NCI-H82 treated with DMSO at 0.1 percent for 48 hours (cell line): Measurements from ENCODE around the gene RAI14.

Experiments
- DNase-seq: peaks from one replicate; lab custom pipeline; 2025; ENCODE audit not compliant: unreplicated experiment; lab: John Stamatoyannopoulos, UW

The RAI14 gene

DNA sequence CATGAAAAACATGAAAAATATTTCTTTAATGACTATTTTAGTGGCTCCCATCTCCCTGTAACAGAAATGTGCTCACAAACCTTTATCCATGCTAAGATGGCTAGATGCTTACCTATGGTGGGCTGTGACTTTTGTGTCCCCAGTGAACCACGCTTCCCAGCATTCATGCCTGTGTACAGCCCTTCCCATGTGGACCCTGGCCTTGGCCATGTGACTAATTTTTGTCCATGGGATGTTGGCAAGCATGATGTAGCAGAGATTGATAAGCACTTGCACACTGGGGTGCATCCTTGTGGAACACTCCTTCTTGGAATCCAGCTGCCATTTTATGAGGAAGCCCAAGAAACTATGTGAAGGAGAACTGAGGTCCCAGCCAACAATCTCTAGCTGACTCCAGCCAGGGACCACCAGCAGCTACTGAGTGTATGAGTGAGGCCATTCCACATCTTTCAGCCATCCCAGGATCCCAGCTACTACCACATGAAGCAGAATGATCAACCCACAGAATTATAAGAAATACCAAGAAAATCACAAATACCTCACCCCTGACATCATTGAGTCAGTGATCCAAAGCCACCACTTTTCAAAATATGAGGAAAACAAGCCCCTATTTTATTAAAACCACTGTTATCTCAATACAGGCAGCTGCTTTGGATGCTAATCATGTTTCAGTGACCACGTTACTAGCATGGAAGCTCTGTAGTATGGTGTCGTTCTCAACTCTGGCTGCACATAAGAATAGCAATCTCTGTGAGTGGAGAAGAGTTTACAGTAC is 16.1 kb upstream of the RAI14 start:
- DNase-seq, result no peak

GRCh38 chr5:34648039-34648839 is 7.9 kb upstream of the RAI14 start:
- DNase-seq, result no peak

- DNase-seq, result no peak
These were observed 7.3 kb upstream of the RAI14 start for GRCh38 chr5:34648840-34649158.

- DNase-seq, result no peak
These were observed 4.3 kb upstream of the RAI14 start for GRCh38 chr5:34651791-34652190.

DNA sequence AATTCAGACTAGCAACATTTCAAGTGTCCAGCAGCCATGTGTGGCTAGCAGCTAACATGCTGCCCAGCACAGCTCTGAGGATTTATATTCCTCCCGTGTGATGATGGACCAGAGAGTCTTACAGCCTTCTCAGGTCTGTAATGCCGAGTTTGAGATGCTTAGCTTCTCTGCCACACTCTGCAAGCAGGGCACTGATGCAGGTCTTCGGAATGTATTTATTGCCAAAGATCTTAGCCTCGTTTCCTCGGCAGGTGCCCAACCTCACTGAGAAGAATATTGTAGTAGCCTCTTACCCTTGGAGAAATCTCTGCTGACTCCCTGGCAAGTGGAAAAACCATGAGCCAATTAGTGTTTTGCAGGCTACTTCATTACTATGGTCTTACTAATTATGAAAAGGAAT is 3.7 kb upstream of the RAI14 start:
- no peak for DNase-seq

GRCh38 chr5:34652914-34653313 is 3.2 kb upstream of the RAI14 start:
- DNase-seq, result no peak

GRCh38 chr5:34653708-34654107 is 2.4 kb upstream of the RAI14 start:
- no peak for DNase-seq

DNA sequence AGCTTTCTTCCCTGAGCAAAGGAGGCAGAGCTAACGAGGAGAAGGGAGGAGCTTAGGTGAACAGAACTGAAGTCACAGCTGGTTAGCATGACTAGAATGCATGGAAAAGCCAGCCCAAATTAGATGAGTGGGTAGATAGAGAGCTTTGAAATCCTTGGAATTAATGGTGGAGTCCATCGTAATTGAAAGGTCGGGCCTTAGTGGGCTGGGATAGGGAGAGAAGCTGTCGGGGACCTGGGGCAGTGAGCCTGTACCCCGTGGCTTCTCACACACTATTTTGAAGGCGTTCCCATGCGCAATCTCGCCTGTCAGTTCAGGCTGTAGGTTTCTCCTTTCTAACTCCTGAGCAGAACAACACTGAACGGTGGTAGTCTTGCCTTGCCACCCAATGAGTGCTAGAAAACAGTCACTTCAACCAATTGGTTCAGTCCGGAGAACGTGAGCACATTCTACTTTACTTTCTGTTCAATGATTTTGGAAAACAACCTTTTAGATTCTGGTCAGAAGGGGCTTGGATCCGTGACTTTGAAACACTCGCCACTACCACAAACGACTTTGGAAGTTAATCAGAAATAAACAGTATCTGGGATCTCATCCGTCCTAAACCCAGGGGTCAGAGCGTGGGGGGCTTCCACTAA is 655 bp upstream of the RAI14 start:
- DNase-seq, result peak; percentile 19

GRCh38 chr5:34656700-34657273 is 659 bp downstream of the RAI14 start:
- no peak for DNase-seq

DNA sequence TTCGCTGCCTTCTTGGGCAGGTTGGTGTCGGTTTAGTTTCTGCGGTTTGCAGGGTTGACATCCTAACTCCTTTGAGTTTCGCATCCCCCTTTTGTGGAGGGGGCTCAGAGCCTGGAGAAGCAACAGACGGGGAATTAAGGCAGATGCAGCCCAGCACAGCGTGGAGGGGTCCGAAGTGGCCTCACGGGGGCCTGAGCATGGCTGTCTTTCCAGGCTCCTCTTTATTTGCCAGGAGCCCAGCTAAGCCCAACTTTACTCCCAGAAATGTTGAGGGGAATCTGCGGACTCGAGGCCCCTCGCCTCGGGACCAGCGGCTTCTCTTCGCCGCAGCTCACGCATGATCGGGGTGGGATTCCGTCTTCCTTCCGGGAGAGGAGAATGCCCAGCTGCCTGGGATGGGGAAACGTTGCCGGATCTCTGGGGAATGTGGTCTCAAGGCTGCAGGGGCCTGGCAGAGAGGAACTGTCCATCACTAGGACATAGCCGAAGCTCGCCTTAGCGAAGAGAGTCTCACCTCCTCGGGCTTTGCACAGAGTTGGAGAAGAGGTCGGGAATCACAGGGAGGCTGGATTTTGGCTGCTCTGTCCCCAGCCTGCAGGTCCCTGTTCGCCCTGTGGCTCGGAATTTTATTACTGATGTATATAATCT is 1.3 kb downstream of the RAI14 start:
- DNase-seq, result no peak

DNA sequence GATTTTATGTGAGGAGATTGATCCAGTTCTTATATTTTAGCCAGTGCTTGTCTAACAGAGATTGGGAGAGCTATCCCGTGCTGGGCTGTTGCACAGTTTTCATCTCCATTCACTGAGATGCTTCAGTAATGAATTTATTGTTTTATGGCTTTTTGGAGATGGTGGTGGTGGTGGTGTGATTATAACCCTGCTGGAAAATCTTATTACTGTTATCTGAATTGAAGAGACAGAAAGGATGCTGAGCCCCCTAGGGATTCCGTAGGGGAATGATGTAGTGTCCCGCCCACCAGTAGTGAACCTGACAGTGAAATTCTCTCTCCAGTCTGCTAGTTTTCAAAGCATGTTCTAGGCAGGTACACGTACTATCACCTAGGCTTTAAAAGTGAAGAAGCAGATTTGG is 1.9 kb downstream of the RAI14 start:
- DNase-seq, result no peak

- DNase-seq, result no peak
These were observed 3.0 kb downstream of the RAI14 start for GRCh38 chr5:34659168-34659567.

DNA sequence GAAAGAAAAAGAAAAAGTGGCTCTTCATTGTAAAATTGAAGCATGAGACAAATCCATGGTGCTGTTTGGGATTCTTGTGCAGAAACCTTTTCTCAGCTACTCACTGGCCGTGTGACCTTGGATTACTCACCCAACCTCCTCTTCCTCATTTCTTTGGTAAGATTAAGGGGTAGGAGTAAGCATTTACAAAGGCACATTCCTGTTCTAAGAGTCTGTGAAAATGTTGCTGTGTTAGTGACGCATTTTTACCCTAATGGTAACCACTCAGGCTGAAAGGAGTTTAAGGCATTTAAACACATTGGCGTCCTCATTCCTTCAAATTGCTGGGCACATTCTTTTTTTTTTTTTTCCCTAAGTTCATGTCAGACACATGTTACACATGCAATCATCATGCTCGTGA is 4.3 kb downstream of the RAI14 start:
- DNase-seq, result no peak

GRCh38 chr5:34663771-34664496 is 7.8 kb downstream of the RAI14 start:
- DNase-seq, result peak; percentile 78

- DNase-seq, result peak; percentile 69
These were observed 10.4 kb downstream of the RAI14 start for GRCh38 chr5:34666392-34667080.

- no peak for DNase-seq
These were observed 11.6 kb downstream of the RAI14 start for GRCh38 chr5:34667705-34668104.

- no peak for DNase-seq
These were observed 13.9 kb downstream of the RAI14 start for GRCh38 chr5:34669931-34670516.

GRCh38 chr5:34672196-34672595 is 16.1 kb downstream of the RAI14 start:
- DNase-seq, result no peak

DNA sequence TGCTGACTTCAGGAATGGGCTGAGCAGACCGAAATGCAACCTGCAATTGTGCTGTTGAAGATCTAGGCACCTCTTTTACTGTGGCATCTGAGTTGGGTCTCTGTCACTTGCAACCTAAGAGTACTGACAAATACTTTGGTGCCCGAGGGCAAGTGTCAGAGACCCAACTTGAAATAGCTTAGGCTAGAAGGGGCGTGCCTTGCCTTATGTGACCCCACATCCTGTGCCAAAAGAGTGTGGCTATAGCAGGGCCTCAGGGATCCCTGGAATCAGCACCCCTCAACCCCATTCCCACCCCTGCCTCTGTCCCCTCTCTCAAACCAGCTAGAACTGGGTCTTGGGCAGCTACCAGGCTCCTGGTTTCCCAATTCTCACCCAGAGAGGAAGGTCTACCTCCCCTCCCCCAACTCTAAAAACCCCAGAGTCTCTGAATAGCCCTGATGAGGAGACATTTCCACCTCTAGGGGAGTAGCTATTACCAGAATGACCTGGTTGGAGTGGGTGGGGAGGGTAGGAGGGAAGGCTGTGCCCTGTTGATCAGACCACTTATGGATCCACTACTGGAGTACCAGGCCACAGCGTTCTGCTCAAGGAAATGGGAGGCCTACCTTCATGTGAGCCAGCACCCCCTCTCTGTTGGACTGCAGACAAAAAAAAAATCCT is 17.5 kb downstream of the RAI14 start:
- DNase-seq, result no peak
